Middle frontal gyrus (tissue), 1 donor: ENCODE results near the gene PHF3.

ENCODE experiments used
- DNase-seq: peaks from one replicate; pipeline ENCODE4 v3.0.0-alpha.2; 2015; ENCODE audit warnings: low spot score; ENCODE audit errors: extremely low spot score

The PHF3 gene

GRCh38 chr6:63760199-63760598 lies 124.6 kb downstream of the PHF3 start:
- DNase-seq, result no peak

- peak; percentile 67 for DNase-seq
Measured at GRCh38 chr6:63764318-63764916, 128.8 kb downstream of the PHF3 start.
